HG02938 (cell line): ENCODE results near the gene COBL.

Experiments used
- ATAC-seq: cut with Tn5 transposase; IDR thresholded peaks from one replicate; pipeline ENCODE4 v1.9.1; 2021; ENCODE audit warnings: mild to moderate bottlenecking, moderate library complexity; ENCODE audit not compliant: unreplicated experiment

Gene COBL

GRCh38 chr7:50977421-50977820 is 339.2 kb downstream of the COBL start:
- no peak for ATAC-seq

GRCh38 chr7:50976064-50976463 is 340.5 kb downstream of the COBL start:
- no peak for ATAC-seq

- no peak for ATAC-seq
Observed at GRCh38 chr7:50974240-50974639, 342.4 kb downstream of the COBL start.

- no peak for ATAC-seq
Observed at GRCh38 chr7:50973814-50974213, 342.8 kb downstream of the COBL start.

- no peak for ATAC-seq
Observed at GRCh38 chr7:50970092-50970491, 346.5 kb downstream of the COBL start.
